Left kidney (tissue), 2 donors: ENCODE data around the gene JAKMIP1. TPM values are rescaled to one million over a fixed set of nuclear protein-coding genes. Genes with fewer than 3 reads are reported as not detected.

ENCODE experiments used
- DNase-seq: peaks from one replicate; pipeline ENCODE4 v3.0.0-alpha.2; 2013
- polyA plus RNA-seq: library from polyadenylated mRNA; unstranded; fragments of 120-200 nt; gene quantifications from one replicate; pipeline ENCODE4 v1.2.1, GENCODE V29; 2013; ENCODE audit not compliant: insufficient read length

JAKMIP1 gene
- polyA plus RNA-seq, 1 donor: 0.08 TPM

GRCh38 chr4:5992171-5992827 lies 208.1 kb downstream of the JAKMIP1 start:
- no peak for DNase-seq

- DNase-seq: no peak
These were observed 208.9 kb downstream of the JAKMIP1 start for GRCh38 chr4:5991405-5991804.

GRCh38 chr4:5990446-5991160 lies 209.7 kb downstream of the JAKMIP1 start:
- DNase-seq: no peak

GRCh38 chr4:5989236-5990225 lies 210.8 kb downstream of the JAKMIP1 start:
- DNase-seq: no peak

GRCh38 chr4:5988086-5988845 lies 212.1 kb downstream of the JAKMIP1 start:
- DNase-seq: no peak

GRCh38 chr4:5984843-5985242 lies 215.5 kb downstream of the JAKMIP1 start:
- no peak for DNase-seq

GRCh38 chr4:5982156-5982973 lies 218.0 kb downstream of the JAKMIP1 start:
- no peak for DNase-seq

GRCh38 chr4:5980436-5981155 lies 219.8 kb downstream of the JAKMIP1 start:
- DNase-seq: no peak

GRCh38 chr4:5979981-5980380 lies 220.4 kb downstream of the JAKMIP1 start:
- DNase-seq: no peak

- DNase-seq: no peak
These were observed 223.4 kb downstream of the JAKMIP1 start for GRCh38 chr4:5976921-5977320.

- DNase-seq: no peak
These were observed 223.9 kb downstream of the JAKMIP1 start for GRCh38 chr4:5976431-5976830.

Other genes with a start within 250 kb of the JAKMIP1 start
- gene C4orf50, start 182.1 kb downstream of the JAKMIP1 start, polyA plus RNA-seq: 0.02 TPM
- gene WFS1, start 69.3 kb upstream of the JAKMIP1 start, polyA plus RNA-seq: 24.7 TPM